ENCODE data around the gene ABCA13.
"Not testable (repeated sequence)": the region's sequence is repeated elsewhere in the genome, so short reads cannot be mapped to it uniquely, and the experiment has no call there.

Gene ABCA13

DNA sequence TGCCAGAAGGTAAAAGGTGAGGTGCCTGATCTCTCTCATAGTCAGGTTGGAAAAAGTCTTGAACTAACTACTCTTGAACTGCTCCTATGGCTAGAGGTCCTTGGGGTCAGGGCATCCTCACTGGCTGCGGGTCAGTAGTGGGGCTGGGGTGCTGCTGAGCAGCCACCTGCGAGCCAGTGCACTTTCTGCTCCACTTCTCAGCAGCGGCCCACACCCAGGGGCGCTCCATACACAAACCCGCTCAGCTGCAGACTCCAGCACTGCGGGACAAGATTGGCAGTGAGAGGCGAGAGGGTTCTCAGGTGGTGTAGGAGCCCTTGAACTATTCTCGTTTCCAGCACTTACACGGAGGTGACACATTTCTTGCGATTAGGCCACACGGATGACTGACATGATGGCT, 6.0 kb downstream of the ABCA13 start:
- no peak for DNase-seq

DNA sequence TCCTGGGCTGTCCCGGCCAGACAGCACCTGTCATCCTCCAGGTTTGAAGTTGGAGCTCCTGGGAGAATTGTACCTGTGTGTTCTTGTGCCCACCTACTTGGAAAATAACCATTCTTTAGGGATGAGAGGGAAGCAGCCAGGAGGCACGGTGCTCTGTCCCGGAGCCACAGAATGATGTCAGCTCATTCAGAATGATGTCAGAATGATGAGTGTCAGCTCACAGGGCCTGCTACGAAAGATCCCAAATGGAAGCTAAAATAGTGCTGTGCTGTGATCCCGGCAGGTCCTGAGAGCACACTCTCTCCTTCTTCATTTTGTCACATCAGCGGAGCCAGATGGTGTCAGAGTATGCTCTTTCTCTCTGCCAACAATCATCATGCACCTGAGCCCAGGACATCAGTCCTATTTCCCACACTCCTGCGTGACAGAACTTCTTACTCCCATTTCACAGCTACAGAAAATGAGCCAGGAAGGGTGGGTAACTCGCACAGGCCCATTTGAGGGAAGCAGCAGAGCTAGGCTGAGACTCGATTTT, 8.3 kb downstream of the ABCA13 start:
- DNase-seq, result no peak

DNA sequence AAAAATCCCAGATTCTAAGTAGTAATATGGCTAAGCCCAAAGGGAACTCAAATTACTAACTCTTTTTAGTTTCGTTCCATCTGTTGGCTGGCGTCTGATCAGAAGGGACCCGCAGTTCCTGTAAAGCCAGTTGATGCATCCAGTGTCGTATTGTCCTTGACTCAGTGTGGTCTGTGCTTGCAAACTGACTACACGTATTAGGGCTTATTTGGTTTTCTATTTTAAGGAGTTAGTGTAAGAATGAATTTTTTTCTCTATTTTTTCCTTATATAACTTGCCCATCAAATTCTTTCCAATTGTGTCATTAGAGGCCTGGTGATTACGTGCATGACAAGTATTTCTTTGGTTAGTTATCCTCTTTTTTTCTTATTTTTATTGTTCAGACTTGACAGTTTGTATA, 9.7 kb downstream of the ABCA13 start:
- DNase-seq, result no peak

DNA sequence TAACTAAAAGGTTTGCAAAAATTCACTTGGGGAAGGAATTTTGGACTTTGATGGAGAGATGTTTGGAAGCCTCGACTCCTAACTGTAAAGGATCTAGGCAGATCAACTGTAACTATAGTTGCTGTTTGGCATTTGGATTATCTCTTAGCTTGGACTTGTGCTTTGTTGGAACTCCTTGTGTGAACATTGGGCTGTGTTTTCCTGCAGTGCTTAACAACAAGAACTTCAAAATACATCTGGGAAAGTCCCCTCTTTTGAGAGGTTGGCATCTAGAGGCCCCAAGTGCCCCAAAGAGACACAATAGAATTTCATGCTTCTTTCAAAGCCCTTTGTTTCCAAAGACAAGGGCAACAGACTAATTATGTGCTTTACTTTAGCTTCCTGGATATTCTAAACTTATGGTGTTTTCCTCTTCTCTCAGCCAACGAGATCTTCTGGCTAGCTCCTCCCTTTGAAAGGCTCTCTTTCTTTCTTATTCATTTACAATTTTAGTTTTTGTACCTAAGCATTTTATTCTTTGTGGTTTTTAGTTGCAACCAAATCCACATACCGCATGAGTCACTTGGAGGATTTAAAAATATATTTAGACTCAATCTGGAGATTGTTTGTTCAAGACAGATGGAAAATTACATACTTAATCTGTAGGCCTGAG, 11.6 kb downstream of the ABCA13 start:
- DNase-seq, result no peak

DNA sequence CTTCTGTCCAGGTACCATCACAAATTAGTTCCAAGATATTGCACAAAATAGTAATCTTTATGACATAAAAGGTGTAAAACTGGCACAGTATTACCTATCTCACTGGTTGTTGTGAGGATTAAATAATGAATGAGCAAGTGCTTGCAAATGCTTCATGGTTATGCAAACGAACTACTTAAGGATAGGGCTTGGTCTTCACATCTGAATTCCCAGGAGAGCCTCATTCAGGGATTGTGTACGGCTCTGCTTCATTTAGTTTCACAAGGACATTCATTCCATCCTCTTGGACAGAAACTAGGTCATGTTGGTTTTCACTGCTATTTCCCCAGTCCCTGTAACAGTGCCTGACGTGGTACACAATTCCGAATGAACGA, 12.1 kb downstream of the ABCA13 start:
- DNase-seq, result no peak

DNA sequence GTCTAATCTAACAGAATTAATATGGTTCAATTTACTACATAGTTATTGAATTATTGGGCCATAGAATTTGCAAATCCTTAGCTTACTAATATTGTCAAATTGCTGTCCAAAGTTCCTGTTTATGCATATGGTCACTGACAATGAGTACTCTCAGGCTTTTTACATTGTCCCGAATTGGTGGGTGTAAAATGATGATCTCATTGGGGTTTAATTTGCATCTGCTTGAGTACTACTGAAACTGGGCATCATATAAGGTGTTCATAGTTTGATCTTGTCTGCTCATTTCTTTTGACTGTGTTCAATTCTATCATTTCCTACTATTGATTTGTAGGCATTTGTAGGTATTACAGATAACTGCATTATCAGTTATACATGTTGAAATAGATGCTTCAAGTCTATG, 12.7 kb downstream of the ABCA13 start:
- no peak for DNase-seq

DNA sequence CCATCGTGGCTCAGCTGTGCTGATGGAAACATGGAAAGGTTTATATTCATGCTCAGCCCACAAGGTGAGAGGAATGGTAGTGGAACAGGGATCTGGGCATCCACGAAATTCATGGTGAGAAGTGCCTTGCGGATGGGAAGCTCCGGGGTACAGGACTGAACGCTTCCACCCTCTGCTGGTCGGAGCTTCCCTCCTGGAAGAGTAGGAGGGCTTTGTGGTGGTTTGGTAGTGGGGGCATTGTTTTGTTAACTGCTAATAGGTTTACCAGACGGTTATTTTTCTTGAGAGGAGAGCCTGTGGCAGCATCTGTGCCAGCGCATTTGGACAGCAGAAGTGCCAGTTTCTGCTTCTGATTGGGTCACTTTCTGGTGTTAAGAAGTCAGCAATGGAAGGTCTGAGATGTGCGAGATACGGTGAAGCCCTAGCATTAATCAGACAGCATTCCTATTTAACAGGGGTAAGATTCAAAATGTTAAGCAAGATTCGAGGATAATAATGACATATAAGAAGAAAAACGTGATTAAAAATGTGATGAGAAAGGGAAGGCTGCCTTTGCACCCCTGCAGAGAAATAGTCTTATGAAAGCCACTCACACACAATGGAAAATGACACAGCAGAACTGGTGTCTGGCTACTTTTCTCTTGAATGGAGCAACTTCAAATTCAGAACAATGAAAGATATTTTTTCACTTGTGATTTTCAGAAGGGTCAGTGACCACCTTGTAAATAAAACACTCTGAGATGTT, 17.7 kb downstream of the ABCA13 start:
- DNase-seq, result no peak

DNA sequence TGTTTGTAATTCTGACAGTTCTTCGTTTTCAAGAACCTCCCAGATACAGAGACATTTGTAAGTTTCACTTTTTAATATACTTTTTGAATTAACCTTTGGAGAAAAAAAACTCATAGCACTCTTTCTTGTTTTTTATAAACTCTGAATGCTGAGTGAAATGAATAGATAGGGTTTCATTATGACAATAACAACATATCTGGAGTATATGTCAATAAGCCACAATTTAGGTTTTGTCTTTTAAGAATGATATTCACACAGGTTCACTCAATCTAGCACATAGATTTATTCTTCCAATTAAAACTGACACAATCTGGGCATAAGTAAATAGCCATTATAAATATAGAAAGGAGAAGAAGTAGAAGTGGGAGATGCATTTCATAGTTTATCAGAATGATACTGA, 21.7 kb downstream of the ABCA13 start:
- DNase-seq, result no peak

DNA sequence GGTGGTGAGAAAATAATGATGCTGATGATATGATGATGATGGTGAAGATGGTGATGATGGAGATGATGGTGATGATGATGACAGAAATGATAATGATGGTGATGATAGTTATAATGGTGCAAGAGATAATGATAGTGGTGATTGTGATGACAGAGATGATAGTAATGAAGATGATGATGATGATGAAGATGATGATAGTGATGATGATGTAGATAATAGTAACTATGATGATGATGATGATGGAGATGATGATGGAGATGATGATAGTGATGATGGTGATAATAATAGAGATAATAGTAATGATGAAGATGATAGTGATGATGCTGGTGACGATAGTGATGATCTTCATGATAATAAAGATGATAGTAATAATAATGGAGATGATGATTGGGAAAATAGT, 22.2 kb downstream of the ABCA13 start:
- DNase-seq, result no peak

DNA sequence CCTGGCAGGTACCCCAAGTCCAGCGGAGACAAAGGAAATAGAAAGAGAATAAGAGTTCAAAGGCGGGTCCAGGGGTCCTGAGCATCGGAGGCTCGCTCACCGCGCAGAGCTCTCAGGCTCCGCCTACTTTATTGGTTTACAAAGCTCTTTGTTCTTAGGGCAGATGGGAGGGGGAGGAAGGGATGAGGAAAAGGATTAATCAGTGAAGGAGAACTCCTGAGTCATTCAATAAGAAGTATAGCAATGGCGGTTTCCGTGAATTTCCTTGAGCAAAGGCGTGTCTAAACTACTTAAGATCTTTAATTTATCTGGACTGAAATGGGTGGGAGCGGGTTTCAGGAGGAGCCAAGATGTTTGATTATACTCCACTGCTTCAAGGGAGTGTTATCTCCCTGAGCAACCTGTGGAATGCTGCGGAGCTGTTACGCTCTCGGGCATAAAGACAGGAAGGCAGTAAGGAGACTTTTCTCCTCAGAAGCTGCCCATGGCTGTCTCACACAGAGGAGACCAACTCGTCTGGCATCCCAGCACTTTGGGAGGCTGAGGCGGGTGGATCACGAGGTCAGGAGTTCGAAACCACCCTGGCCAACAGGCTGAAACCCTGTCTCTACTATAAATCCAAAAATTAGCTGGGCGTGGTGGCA, 29.8 kb downstream of the ABCA13 start:
- not testable (repeated sequence) for DNase-seq

DNA sequence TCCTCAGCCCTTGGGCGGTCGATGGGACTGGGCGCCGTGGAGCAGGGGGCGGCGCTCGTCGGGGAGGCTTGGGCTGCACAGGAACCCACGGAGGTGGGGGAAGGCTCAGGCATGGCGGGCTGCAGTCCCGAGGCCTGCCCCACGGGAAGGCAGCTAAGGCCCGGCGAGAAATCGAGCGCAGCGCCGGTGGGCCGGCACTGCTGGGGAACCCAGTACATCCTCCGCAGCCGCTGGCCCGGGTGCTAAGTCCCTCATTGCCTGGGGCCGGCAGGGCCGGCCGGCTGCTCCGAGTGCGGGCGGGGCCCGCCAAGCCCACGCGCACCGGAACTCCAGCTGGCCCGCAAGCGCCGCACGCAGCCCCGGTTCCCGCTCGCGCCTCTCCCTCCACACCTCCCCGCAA, 31.7 kb downstream of the ABCA13 start:
- not testable (repeated sequence) for DNase-seq

DNA sequence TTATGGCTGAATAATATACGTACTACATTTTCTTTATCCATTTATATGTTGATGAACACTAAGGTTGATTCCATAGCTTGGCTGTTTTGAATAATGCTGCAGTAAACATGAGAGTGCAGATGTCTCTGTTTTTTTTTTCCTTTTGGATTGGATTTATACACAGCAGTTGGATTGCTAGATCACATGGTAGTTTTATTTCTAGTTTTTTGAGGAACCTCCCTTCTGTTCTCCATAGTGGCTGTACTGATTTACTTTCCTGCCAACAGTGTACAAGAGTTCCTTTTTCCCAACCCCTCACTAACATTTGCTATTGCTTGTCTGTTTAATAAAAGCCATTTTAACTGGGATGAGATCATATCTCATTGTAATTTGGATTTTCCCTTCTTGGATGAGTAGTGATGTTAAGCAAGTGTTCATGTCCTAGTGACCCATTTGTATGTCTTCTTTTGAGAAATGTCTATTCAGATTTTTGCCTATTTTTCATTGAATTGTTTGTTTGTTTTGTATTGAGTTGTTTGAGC, 36.0 kb downstream of the ABCA13 start:
- no peak for DNase-seq

DNA sequence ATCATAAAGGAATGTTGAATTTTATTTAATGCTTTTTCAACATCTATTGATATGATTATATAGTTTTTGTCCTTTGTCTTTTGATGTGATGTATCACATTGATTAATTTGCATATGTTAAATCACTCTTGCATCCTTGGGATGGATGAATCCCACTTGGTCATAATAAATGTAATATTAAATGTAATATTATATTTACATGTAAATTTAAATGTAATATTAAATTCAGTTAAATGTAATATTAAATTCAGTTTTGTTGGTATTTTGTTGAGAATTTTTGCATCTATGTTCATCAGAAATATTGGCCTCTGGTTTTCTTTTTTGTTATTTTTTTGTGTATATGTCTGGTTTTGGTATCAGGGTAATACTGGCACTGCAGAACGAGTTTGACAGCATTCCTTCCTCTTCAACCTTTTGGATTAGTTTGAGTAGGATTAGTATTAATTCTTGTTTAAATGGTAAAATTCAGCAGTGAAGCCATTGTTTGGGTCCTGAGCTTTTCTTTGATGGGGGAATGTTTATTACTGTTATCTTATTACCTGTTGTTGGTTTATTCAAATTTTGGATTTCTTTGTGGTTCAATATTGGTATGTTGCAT, 37.8 kb downstream of the ABCA13 start:
- DNase-seq, result no peak

DNA sequence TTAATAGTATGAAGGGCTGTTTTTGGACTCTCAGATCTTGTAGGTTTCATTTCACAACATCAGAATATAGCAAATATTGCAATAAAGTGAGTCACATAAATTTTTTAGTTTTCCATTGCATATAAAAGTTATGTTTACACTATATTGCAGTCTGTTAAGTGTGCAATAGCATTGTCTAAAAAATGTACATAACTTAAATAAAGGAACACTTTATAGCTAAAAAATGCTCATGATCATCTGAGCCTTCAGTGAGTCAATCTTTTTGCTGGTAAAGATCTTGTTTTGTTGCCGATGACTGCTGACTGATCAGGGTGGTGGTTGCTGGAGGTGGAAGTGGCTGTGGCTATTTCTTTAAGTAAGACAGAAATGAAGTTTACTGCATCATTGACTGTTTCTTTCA, 42.0 kb downstream of the ABCA13 start:
- DNase-seq, result no peak

DNA sequence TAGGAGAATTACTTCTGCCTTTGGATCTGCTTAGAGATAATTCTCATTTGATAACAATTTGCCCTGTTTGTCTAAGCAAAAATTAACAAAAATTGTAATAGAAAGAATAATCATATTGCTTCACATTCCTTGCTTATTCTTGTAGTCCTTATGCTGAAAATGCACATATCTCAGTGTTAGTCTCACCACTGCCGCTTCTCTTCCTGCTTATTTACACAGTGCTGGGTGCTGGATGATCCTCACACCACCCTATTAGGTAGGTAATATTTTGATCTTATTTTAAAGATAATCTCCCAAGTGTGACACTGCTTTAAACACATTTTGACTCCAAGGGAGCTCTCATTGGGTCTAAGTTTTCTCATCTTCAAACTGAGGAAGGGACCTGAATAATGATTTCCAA, 46.0 kb downstream of the ABCA13 start:
- DNase-seq, result no peak

DNA sequence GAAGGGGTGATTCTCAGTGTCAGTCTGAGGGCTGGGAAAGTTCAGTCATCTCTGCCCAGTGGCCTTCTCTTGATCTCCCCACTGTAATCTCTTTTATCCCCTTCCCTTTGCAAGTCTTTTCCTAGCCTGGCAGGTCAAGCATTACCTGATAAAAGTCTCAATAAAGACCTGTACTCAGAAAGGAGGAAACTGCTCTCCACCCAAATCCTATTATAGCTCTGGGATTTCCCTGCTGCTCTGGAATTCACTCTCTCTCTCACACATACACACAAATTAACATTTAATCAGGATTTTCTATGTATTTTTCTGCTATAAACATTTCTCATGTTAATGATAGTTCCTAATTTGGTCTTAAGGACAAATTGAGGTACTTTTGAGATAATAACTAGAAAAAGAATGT, 46.5 kb downstream of the ABCA13 start:
- no peak for DNase-seq

DNA sequence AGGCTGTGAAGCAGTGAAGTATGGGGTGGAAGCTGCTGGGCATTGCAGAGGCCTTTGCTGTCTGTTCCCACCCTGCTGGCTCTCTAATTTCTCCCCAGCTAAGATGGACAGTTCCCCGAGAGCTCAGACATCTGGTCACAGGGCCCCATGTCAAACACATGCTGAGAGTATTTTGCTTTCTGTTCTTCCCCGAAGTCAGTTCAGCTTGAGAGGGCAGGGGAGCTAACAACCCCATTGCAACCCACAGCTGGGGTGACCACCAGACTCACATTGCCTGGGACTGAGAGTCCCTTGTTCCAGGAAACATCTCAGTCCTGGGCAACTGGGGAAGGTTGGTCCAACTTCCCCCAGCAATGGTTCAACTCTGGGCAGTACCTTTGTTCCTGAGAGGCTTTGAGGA, 52.8 kb downstream of the ABCA13 start:
- no peak for DNase-seq

DNA sequence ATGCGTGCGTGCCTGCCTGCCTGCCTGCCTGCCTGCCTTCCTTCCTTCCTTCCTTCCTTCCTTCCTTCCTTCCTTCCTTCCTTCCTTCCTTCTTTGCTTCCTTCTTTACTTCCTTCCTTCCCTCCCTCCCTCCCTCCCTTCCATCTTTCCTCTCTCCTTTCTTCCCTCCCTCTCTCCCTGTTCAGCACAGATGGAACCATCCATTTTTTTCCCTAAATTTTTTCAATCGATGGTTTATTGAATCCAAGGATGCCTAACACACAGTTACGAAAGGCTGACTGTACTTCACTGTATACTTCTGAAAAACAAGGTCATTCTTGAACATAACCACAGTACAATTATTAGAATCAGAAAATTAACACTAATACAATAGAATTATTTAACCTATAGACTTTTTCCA, 53.8 kb downstream of the ABCA13 start:
- DNase-seq, result no peak

DNA sequence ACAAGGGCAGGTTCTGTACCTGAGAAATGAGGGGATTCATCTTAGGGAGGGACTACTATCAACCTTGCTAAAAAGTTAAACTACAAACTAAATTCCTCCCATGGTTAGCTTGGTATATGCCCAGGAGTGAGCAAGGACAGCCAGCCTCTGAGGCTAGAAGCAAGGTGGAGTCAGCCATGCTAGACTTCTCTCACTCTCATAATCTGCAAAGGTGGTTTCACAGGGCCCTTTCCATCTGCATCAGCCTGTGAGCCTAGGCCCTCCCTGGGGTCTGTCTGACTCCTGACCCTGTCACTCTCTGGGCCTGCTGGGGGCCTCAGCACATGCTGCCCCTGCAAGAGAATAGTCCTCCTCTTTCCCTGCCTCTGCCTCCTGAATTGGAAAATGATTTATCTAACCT, 66.1 kb downstream of the ABCA13 start:
- no peak for DNase-seq

DNA sequence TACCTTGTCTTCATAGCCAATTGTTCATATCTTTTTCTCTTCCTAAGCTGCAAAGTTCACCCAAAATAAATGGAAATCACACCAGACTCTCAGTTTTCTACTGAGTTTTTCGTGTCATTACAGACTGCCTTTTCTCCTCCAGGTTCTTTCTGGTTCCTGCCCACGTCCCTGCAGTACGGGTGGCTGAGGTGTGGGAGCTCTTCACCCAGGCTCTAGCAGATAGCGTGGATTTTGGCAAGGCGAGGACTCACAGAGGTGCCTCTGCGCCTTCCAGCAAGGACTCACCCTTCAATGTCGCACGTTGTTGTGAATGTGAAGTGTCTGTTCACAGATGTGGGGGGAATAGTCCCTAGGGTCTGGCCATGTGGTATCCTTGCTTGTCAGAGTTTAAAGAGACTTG, 71.6 kb downstream of the ABCA13 start:
- DNase-seq, result no peak

DNA sequence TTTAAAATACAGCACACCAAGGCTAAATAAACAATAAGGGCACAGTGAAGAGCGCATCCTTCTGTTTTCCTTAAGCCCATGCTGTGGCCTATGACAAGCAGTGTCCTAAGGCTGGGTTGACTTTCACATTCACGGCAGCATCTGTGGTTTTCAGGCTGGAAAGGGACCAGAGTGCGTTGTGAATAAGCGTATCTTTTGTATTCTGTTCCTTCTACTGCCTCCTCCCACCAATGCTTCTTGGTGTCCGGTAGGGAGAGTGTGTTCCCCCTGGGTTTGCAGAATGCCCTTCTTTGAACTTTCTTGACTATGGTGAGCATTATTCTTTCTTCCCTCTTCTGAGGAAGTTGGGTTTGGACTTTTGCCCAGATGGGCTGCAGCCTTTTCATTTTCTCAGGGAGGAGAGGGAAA, 73.6 kb downstream of the ABCA13 start:
- DNase-seq, result no peak

DNA sequence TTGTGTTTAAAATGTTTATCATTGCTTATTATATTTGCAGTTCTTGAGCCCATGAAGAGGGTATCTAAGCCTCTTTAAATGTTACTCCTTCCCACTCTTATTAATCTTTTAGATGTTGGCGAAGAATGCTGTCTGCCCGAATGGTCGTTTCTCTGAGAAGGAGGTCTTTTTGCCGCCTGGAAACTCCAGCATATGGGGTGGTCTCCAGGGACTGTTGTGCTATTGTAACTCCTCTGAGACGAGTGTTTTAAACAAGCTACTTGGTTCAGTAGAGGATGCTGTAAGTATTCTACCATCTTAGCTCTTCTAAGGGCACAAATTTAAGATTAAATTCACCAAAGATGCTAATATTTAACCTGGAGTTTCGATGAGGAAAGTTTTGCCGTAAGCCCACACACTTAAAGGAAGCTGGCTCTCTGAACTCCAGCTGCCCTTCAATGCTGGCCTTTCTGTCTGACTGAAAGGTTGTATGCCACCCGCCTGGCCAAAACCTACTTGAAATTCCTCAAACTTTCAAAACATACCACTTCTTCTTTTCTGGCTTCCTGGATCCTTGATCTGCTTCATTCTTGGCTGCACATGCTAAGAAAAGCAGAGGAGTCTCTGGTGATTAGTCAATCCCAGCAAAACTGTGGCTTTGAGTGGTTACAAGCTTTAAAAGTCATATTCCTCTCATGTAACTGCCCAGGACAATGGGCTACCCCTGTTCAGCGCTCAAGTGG, 74.7 kb downstream of the ABCA13 start:
- DNase-seq, result no peak

DNA sequence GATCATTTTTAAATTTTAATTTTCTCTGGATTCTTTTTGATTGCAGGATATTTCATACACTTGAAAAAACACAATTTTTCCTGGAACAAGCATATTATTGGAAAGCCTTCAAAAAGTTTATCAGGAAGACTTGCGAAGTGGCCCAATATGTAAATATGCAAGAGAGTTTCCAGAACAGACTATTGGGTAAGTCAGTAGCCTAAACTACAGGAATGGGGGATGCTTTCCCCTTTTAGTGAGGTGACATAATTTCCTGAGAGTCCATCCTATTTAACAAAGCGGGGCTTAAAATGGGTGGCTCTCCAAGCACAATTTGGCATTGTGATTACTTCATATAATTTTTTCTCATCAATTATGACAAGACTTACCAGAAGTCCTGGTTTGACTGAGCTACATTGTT, 77.9 kb downstream of the ABCA13 start:
- DNase-seq, result no peak

Data from activated CD4-positive, alpha-beta T cell treated with anti-CD3 and anti-CD28 coated beads, Interleukin-2, amount 50 U/mL, for 1 hour (primary cell).